GM13977 (cell line): Measurements from ENCODE around the gene DNAJC11.

ENCODE experiments used
- DNase-seq: peaks from one replicate; pipeline ENCODE4 v3.0.0; 2012; ENCODE audit warnings: low spot score
- CTCF ChIP-seq: IDR thresholded peaks from 2 replicates; pipeline ENCODE4 v1.5.1; 2012; ENCODE audit warnings: mild to moderate bottlenecking, control low read depth; ENCODE audit not compliant: insufficient read depth; ENCODE audit errors: extremely low read depth, missing control alignments
- in situ Hi-C: fragments of 300-500 bp; cut with MboI; formaldehyde crosslinking; loops from one replicate; pipeline ENCODE4 v1.12.0; 2022; ENCODE audit warnings: low sequenced_read_pairs, low pct_unique_long_range_greater_than_20kb, mixed read lengths, inconsistent platforms; ENCODE audit not compliant: unreplicated experiment

Gene DNAJC11

DNA sequence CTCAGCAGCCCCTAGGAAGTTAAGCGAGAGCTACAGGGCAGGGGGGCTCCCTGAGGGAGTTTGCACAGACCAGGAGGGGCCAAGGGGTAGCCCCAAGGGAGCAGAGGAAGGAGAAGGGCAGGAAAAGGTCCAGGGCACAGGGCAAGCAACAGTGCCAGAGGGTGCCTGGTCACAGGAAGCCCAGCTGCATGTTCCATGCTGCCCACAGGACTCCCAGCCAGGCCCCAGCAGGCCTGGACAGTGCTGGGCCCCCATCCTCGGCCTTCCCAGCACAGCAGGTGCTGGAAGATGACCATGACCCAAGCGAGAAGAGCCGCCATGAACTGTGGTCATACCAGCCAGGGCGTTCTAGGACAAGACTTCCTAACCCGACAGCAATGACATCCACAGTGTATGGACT, 110.0 kb downstream of the DNAJC11 start:
- no peak for DNase-seq
- in situ Hi-C loops, result no loop called here
- TF ChIP-seq CTCF, result no peak

GRCh38 chr1:6591222-6591621, 110.4 kb downstream of the DNAJC11 start:
- in situ Hi-C loops, result no loop called here
- no peak for TF ChIP-seq CTCF
- no peak for DNase-seq

DNA sequence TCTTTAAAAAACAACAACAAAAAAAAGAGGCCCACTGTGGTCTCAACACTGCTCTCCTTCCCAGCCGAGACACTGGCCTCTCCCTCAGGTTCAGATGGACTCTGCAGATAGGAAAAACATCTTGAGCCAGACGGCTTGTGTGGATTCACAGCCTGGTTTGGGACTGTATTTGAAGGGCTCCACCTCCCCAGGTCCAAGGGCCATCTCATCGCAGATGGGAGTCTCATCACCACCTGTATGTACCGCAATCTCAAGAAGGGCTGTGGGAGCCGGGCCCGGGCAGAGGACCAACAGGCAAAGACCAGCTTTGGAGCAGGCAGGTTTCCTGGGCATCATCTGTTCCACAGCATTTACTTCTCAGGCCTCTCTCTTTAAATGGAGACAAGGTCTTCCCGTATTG, 111.6 kb downstream of the DNAJC11 start:
- DNase-seq, result no peak
- in situ Hi-C loops, result no loop called here
- no peak for TF ChIP-seq CTCF

GRCh38 chr1:6588893-6589520, 112.6 kb downstream of the DNAJC11 start:
- no peak for DNase-seq
- in situ Hi-C loops, result no loop called here
- TF ChIP-seq CTCF, result no peak

- in situ Hi-C loops, result no loop called here
- TF ChIP-seq CTCF, result no peak
- DNase-seq, result no peak
These were observed 113.3 kb downstream of the DNAJC11 start for GRCh38 chr1:6588128-6588892.

DNA sequence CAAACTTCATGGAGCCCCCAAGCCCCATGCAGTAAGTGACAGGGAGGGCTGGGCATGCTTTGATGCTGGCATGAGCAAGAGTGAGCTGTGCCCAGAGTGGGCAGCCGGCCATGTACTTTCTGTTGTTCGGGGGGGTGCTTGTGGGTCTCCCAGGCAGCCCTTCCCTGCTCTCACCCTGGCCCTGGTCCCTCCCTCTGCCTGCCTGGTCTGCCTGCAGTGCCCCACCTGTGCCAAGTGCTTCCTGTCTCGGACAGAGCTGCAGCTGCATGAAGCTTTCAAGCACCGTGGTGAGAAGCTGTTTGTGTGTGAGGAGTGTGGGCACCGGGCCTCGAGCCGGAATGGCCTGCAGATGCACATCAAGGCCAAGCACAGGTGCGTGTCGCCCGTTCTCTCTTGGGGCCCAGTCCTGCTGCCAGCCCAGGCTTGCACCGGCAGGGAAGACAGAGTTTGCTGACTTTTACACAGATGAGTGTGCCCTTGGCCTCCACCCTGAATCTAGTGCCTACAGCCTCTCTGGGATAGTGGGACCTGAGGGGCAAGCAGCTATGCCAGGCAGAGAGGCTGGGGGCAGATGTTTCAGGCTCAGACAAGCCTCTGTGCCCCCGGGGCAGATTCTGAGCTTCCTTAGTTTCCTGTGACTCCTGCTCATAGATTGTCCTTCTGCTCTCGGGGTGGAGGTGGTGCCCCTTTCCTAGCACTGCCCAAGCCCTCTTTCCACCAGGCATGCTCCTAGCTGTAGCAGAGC, 114.2 kb downstream of the DNAJC11 start:
- no peak for DNase-seq
- TF ChIP-seq CTCF, result no peak
- in situ Hi-C loops, result no loop called here
